Myocyte (in vitro differentiated cells): ENCODE results near the gene DNAI2. TPM values are rescaled to one million over a fixed set of nuclear protein-coding genes. Genes with fewer than 3 reads are reported as not detected.
A peak's percentile ranks its signal among the peaks of the same experiment; 100 is the strongest.

ENCODE experiments used
- DNase-seq: peaks from one replicate; pipeline ENCODE4 v3.0.0-alpha.2; 2012; ENCODE audit warnings: low read depth
- total RNA-seq: library from RNA; depleted of rRNA; stranded (reverse); fragments of >200 nt; gene quantifications from 2 replicates; pipeline ENCODE4 v1.2.3, GENCODE V29; 2014

DNAI2 gene
- total RNA-seq, 1 donor from 2014 or later, result not detected

DNA sequence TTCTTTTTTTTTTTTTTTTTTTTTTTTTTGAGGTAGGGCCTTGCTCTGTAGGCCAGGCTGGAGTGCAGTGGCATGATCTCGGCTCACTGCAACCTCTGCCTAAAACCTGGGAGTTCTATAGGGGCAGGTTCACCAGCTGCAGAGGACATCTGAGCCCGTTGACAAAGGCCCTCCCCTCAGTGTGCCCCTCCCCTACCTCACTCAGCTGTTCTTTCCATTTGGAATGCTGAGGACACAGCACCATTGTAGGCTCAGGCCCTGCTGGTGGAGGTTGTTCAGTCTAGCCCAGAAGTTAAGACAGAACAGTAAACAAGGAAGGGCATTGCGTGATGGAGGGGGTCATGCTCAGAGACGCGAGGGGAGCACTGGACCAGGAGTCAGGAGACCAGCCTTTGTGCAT, 30.1 kb downstream of the DNAI2 start:
- DNase-seq, result no peak

DNA sequence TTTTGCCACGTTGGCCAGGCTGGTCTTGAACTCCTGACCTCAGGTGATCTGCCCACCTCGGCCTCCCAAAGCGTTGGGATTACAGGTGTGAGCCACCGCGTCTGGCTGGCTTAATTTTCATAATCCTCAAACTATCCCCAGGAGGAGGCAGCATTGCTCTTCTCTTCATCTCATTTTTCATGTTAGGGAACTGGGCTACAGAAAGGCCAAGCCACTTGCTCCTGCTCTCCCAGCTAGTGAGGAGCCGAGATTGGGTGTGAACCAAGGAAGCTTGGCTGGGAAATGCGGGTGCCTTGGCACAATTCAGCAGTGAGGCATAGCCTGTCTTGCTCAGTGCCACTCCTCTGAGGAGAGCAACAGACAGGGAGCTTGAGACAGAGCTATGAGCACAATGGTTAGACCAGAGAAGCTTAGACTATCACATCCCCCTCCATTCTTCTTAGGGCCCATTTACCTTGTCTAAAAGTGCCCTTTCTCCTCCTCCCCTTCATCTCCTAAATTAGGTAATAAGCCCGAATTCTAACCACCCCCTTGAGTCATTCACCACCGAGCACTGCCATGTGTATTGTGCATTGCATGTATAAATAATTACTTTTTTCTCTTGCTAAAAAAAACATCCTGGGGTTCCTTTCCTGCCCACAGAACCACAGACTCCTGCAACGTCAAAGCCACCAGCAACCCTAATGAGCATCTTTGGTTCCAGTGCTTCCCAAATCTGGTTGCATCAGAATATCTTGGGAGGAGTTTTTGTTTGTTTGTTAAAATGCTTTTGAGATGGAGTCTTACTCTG, 32.0 kb downstream of the DNAI2 start:
- no peak for DNase-seq

DNA sequence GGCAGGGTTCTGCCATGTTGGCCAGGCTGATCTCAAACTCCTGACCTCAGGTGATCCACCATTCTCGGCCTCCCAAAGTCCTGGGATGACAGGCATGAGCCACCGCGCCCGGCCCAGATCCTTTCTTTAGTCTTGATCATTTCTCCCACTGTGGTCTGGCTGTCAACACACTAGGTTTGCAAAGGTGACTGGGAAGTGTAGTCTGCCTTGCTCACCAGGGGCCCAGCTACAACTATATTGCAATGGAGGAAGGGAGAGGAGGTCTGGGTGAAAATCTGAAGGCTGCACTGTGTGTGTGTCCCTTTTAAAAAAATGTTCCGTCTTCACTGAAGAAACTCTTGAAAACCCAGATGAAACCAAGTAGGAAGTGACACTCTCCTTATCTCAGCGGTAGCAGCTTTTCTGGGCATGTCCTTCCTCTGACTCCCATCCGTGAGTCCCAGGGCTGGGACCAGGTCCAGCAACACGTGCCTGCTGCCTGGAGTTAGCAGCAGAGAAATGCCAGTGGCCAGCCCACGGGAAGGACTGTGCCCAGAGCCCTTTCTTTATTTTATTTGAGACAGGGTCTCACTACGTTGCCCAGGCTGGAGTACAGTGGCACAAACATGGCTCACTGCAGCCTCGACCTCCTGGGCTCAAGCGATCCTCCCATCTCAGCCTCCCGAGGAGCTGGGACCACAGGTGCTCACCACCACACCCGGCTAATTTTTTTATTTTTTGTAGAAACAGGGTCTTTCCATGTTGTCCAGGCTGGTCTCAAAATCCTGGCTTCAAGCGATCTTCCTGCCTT, 34.1 kb downstream of the DNAI2 start:
- no peak for DNase-seq

DNA sequence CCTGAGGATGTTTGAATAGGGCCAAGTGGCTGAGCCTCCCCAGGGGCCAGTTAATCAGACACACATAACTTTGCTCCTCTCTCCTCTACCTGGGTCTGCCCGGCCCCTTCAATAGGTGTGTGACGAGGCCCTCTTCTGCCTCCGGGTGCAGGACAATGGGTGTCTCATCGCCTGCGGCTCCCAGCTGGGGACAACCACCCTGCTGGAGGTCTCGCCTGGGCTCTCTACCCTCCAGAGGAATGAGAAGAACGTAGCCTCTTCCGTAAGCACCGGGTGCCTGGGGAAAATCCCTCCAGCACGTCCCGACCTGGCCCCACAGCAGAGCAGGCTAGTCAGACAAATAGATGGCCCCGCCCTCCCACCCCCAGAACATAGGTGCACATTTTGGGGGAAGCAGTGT, 35.9 kb downstream of the DNAI2 start:
- no peak for DNase-seq

DNA sequence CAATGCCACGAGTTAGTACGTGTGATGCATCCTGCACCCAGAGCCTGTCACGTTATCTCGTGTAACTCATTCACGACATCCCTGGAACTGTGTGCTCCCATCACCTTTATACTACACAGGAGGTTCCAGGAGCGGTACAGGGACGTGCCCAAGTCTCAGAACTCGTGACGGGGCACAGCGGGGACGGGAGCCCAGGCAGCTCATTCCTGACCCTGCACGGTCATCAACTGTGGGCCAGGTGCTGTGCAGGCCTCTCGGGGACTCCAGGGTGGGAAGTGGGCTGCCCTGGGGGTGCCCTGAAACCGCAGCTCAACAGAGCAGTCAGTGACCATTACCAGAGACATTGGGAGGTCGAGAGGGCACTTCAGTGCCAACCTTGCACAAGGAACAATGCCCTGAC, 40.8 kb downstream of the DNAI2 start:
- no peak for DNase-seq

DNA sequence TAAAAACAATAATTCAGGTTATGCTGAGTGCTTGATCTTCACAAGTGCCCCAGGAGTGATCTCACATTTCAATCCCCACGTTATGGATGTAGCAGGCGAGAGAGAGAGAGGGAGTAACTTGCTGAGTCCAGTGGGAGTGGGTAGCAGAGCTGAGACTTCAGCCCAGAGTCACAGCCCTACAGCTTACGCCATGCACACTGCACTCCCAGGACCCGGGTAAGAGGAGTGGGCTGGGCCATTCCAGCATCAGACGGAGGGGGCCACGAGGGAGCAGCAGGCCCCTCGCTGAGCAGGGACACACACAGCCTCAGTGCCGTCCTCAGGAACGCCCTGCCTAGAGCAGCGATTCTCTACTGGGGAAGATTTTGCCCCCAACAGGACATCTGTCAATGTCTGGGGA, 42.2 kb downstream of the DNAI2 start:
- DNase-seq, result no peak

DNA sequence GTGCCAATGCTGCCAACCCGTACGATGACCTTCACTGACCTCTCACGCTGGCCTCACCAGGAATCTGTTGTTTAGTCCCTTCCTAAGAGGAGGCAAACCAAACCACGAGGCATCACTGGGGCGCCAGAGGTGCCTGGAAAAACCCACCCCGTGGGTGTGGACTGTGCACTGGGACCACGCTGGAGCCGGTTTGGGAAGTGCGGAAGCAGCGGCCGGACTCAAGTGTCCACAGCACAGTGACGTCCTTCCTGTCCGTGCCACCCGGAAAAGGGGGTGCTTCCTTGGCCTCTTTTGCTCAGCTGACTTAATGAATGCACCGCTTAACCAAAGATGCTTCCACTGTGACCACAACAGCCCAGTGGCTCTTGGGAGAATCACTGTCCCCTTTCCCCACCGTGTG, 43.0 kb downstream of the DNAI2 start:
- DNase-seq, result no peak

DNA sequence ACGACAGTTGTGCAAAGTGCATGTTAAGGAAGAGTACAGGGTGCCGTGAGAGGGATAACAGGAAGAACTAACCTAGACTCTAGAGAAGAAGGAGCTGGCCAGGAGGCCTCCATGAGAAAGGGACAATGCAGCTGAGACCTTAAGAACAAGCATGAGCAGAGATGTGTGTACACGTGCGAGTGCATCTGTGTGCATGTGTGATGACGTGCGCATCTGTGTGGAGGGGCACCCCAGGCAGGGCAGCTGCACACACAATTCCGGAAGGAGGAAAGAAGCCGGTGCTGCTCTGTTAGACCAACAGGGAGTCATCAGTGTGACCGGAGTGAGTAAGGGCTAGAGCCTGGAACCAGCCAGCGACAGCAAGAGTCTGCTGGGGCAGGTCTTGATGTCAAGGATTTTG, 44.4 kb downstream of the DNAI2 start:
- no peak for DNase-seq

DNA sequence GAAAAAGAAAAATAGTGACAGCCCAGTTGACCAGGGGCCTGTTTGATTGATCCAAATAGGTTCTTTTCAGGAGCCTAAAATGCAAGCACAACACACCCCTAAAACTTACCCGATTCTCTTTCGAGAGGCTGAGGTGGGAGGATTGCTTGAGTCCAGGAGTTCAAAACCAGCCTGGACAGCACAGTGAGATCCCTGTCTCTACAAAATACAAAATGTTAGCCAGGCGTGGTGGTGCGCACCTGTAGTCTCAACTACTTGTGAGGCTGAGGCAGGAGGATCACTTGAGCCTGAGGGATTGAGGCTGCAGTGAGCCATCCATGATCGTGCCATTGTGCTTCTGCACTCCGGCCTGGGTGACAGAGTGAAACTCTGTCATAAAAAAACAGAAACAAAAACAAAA, 50.5 kb downstream of the DNAI2 start:
- no peak for DNase-seq

DNA sequence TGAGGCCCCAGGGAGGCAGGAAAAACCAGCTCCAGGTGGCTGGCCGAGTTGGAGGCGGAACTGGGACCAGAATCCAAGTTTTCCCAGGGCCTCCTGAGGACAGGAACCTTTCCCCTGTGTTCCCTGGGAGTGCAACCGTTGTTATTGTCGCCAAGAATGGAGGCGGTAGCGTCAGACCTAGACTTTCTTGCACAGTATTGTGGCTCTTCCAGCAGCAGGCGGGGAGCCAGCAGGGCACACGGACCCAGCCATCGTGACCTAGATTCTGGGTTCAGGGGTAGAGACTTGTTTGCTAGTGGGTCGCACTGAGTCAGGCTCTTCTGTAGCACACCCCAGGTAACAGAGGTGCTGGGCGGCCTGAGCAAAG, 51.3 kb downstream of the DNAI2 start:
- no peak for DNase-seq

DNA sequence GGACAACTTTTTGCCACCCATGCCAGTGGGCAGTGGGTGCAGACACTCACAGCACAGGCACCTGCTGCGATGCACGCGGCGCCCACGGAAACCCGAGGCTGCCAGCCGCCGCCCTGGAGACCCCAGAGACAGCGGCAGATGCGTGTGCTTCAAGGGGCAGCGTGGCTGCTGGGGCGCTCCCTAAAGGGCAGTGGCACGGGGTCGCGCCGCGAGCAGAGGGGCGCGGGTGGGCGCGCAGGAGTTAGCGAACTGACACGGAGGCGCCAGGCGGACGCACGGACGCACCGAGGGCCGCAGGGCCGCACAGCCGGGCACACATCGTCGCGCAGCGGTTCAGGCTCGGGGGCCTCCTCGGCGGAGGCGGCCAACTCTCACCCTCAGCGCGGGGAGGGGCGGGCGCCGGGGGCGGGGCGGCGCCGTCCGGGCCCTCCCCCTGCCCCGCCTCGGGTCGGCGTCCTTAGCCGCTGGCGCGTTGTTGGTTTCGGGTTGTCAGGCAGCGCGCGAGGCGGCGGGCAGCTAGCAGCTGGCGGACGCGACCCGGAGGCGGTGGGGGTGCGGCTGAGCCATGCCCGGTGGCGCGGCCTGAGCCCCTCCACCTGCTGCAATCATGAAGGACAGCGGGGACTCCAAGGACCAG, 51.8 kb downstream of the DNAI2 start, which contains the start of gene KIF19:
KIF19 (plus strand) TSS at position 484 of the 637 bp plus-strand sequence; CDS start at position 608, 124 bp downstream.
- DNase-seq, result no peak

DNA sequence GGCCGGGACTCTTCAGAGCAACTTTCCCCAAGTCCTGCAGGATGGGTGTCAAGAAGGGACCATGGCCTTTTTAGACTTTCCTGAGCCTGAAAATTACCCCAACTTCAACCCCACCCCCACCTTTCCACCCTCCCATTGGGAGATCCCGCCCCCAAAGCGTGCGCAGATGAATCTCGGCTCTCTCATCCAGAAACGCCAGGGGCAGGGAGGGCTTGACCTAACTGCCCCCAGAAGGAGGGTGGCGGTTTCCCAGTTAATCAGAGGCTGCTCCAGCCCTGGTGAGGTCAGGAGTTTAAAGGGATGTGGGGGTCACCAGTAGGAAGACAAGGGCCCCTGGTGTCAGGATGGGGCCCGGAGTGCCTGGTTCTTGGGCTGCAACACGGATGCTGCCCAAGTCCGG, 52.5 kb downstream of the DNAI2 start:
- DNase-seq, result no peak

DNA sequence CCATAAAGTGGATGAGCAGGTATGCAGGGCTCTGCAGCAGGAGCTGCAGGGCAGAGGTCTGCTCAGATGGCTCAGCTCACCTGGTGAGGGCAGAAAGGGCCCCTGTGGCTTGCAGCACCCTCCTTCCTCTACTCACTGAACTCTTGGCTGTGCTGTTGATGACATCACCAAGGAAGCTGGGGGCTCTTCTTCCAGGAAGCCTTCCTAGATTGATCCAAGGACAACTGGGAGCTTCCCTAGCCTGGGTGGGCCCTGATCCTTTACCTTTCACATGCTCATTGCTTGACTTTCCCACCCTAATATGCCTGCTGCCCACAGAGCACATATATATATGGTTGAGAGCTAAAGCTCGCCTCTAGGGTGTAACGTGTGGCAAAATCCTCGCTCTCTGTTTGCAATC, 54.5 kb downstream of the DNAI2 start:
- no peak for DNase-seq

DNA sequence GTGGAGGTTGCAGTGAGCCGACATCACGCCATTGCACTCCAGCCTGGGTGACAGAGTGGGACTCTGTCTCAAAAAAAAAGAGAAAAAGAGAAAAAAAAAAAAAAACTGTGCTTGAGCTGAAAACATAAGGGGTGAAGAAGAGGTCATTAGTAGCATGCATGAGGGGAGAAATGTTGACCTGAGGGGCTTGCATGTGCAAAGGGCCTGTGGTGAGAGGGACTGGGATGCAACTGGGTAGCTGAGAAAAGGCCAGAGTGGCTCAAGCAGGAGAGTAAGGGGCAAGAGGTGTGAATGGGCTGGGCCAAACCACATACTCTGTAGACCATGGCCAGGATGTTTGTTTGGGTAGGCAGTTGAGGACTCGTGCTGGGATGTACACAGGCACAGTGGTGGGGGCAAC, 55.3 kb downstream of the DNAI2 start:
- DNase-seq, result no peak

DNA sequence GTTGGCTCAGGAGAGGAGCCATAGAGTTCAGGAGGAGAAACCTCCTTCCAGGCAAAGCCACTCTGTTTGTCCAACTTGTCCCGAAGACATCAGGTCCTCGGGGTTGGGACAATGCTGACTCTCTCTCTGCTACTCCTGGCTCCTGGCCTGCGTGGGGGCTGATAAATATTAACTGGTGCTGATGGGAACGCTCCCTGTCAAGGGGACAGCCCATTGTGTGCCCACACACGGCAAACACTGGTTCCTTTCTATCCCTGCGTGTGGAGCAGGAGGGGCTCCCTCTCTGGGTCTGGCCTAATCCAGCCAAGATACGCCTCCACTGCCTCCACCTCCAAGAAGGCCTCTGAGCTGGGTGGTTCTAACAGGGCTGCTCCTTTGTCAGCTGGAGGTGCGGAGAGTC, 56.4 kb downstream of the DNAI2 start:
- no peak for DNase-seq

DNA sequence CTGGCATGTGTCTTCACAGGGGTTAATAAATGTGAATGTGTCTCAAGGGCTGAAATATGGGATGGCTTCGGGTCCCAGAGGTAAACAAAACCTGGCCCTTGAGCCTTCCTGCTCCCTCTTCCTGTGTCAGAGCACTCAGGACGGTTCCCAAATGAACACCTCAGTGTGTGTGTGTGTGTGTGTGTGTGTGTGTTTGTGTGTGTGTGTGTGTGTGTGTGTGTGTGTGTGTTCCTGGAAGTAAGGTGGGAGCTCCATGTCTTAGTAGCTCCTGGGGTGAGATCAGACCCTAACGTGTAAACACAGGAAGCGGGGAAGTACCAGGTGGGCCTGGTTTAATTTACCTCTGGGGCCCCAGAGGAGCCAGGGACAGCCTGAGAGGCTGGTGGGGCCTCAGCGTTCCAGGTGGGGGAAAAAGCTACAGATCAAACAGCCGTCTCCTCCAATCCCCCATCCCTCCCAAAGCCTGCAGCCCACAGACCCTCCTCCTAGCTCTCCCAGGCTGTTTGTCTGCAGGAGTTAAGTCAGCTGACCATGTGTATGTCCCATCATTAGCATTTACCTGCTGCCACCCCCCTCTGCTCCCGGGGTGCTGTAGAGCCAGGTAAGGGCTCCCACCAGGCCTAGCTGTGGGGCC, 58.1 kb downstream of the DNAI2 start:
- no peak for DNase-seq

DNA sequence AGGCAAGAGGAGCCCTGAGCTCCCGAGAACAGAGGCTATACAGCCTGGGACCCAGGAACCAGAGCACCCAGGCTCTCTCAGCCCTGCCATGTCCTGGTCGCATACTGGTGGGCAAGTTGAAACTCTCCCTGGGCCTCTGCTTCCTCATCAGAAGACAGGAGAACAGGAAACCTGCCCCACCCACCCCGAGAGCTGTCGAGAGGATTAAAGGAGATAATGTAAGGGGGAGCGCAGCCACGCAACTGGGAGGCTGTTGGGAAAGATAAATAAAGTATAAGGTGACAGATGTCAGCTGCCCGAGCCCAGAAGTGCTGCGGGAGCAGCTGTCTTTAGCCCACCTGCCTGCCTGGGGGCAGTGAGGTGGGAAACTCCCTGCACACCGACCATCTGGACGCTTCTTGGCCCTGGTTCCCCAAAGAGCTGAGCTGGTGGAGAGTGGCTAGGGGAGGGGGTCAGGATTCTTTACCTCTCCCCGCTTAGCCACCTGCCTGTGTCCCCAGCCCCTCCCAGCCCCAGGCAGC, 58.8 kb downstream of the DNAI2 start:
- no peak for DNase-seq

DNA sequence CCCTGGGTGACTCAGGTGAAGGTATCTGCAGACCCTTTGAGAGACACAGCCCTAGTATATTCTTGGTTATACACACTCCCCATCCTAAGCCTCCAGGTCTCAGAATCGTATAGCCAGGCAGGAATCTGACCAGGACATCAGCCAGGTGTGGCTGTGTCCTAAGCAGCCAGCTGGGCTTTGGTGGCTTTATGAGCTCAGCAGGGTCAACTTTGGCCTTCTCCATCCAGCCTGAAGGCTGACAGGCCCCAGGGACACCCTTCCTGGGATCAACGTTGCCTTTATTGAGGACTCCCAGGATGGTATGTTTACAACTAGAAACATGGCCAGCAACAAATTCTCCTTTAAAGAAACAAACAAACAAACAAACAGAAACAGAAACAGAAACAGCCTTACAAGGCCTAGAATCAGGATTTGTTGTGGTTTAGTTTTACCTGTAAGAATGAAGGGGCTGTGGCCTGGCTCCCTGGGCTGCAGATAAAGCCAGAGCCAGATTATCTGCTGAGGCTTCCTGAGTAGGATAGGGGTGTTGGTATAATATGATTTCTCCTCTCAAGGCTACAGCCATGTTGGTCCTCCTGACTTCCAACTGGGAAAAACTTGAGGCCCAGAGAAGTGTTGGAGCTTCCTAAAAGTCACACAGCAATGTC, 60.5 kb downstream of the DNAI2 start:
- peak; percentile 1 for DNase-seq

DNA sequence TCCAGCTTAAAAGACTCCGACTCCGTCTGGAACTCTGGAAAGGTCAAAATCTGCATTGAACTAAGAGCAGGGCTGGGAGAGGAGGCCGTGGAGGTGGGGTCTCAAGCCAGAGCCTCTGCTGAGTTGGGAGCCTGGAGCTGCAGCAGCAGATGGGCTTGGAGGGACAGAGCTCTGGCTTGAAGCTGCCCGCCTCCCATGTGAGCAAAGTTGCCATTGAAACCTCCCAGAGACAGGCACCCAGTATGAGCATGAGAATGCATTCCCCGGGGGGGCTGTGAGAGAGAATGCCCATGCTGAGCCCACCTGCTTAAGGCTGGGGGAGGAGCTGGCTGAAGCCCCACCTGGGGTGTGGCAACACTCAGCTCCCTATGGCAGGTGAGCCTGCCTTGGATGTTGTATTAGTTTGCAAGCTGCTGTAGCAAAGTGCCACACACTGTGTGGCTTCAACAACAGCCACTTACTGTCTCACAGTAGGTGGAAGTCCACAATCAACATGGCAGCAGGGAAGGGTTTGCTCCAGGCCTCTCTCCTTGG, 61.6 kb downstream of the DNAI2 start:
- DNase-seq, result no peak

DNA sequence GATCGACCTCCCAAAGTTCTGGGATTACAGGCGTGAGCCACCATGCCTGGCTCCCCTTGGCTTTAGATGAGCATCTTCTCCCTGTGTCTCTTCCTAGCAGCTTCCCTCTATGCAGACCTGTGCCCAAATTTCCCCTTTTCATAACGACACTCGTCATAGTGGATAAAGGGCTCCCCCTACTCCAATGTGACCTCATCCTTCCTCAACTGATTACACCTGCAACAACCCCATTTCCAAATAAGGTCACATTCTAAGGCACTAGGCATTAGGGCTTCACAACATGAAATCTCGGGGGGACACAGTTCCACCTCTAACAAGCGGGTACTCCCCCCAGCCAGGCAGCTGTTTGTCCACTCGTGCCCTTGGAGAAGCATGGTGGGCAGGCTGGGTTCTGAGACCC, 62.3 kb downstream of the DNAI2 start:
- no peak for DNase-seq
